Measurements from ENCODE around the gene KCNMB1. TPM values are rescaled to one million over a fixed set of nuclear protein-coding genes. Genes with fewer than 3 reads are reported as not detected.

The KCNMB1 gene
- total RNA-seq, 2 experiments from 2014 or later: not detected

GRCh38 chr5:170387775-170388639 lies 1.2 kb downstream of the KCNMB1 start:
- Histone ChIP-seq H3K9me3 (ENCODE audit: low read length) (no peaks in the 10 kb centered on the region), H3K4me2 (ENCODE audit: low read length) (no peak overlapping the region), H3K4me3 (ENCODE audit: low read depth, low read length, poor library complexity, severe bottlenecking) (no peak overlapping the region), H3K4me1 (ENCODE audit: insufficient read depth, low read length, poor library complexity, severe bottlenecking) (no peaks in the 10 kb centered on the region), H2AFZ (ENCODE audit: low read length) (no peak overlapping the region), H3K79me2 (ENCODE audit: insufficient read depth, low read depth, low read length) (no peaks in the 10 kb centered on the region), H3K9me2 (ENCODE audit: insufficient read depth, low read length) (no peaks in the 10 kb centered on the region), H4K20me1 (ENCODE audit: insufficient read depth, low read length) (no peaks in the 10 kb centered on the region), H3K36me3 (ENCODE audit: insufficient read depth, low read length) (no peaks in the 10 kb centered on the region), H3K27ac (ENCODE audit: low read depth, low read length, poor library complexity, severe bottlenecking) (no peak overlapping the region)
- POLR2A ChIA-PET: interaction anchor here (0.7 kb wide), 1 partner anchor 151 kb away, joined by 3 read pairs; no protein-coding TSS in a partner anchor
- TF ChIP-seq EZH2phosphoT487 (IDR thresholded peaks at IDR 0.05; ENCODE audit: borderline replicate concordance, low read depth, low read length) (no peak), CTCF (conservative IDR thresholded peaks at IDR 0.05; ENCODE audit: low read length) (no peak)
- DNase-seq (ENCODE audit: low spot score): no peak
- BruUV-seq (replicated peaks): no TSS peak
- CTCF ChIA-PET (ENCODE audit: unreplicated experiment): interaction anchor here (0.5 kb wide), 1 partner anchor 57 kb away, joined by 3 read pairs; no protein-coding TSS in a partner anchor
- intact Hi-C loops (cut with micrococcal nuclease; ENCODE audit: unreplicated experiment): no loop called here

DNA sequence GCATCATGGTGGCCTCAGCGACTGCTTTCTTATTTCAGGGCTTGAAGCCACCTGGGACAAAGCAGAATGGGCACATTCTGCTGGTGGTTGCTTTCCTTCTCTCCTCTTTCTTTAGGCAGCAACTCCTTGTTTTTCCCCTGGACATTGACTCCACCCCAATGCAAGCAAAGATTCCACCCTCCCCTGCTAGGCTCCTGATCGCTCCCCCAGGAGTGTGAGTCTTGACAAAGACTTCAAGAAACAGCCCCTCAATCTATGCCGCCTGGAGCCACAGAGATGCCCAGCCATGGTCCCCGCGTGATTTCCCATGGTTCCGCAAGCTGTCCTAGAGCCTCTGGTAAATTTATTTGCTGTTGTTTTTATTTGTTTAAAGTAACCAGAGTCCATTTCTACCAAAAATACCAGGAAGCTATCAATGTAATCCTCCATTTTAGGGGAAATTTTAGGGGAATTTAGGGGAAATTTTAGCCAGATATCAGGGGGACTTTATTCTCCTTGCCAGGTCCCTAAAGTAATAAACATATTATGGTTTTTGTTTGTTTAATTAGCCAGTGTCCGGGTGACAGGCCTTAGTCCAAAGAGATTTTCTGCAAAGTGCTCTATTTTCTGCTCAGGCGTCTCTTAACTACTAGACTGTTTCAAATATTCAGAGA lies 2.3 kb downstream of the KCNMB1 start:
- Histone ChIP-seq H4K20me1 (ENCODE audit: insufficient read depth, low read length) (no peaks in the 10 kb centered on the region), H3K9me2 (ENCODE audit: insufficient read depth, low read length) (no peaks in the 10 kb centered on the region), H3K27ac (ENCODE audit: low read depth, low read length, poor library complexity, severe bottlenecking) (no peak overlapping the region), H3K36me3 (ENCODE audit: insufficient read depth, low read length) (no peaks in the 10 kb centered on the region), H3K4me1 (ENCODE audit: insufficient read depth, low read length, poor library complexity, severe bottlenecking) (no peaks in the 10 kb centered on the region), H3K79me2 (ENCODE audit: insufficient read depth, low read depth, low read length) (no peaks in the 10 kb centered on the region), H3K4me3 (ENCODE audit: low read depth, low read length, poor library complexity, severe bottlenecking) (no peak overlapping the region), H2AFZ (ENCODE audit: low read length) (no peak overlapping the region), H3K4me2 (ENCODE audit: low read length) (no peak overlapping the region), H3K9me3 (ENCODE audit: low read length) (no peaks in the 10 kb centered on the region)
- no peak for DNase-seq (ENCODE audit: low spot score)
- BruUV-seq (replicated peaks): no TSS peak
- intact Hi-C loops (cut with micrococcal nuclease; ENCODE audit: unreplicated experiment): no loop called here
- TF ChIP-seq EZH2phosphoT487 (IDR thresholded peaks at IDR 0.05; ENCODE audit: borderline replicate concordance, low read depth, low read length): no peak
- no peak for TF ChIP-seq CTCF (conservative IDR thresholded peaks at IDR 0.05; ENCODE audit: low read length)
- POLR2A ChIA-PET: interaction anchor here (0.7 kb wide), 1 partner anchor 150 kb away, joined by 3 read pairs; no protein-coding TSS in a partner anchor
- CTCF ChIA-PET (ENCODE audit: unreplicated experiment): no interaction called here

Data from OCI-LY7 (cell line).